ENCODE data around the gene RAB4B.
"Not testable (repeated sequence)": the region's sequence is repeated elsewhere in the genome, so short reads cannot be mapped to it uniquely, and the experiment has no call there.

The RAB4B gene

DNA sequence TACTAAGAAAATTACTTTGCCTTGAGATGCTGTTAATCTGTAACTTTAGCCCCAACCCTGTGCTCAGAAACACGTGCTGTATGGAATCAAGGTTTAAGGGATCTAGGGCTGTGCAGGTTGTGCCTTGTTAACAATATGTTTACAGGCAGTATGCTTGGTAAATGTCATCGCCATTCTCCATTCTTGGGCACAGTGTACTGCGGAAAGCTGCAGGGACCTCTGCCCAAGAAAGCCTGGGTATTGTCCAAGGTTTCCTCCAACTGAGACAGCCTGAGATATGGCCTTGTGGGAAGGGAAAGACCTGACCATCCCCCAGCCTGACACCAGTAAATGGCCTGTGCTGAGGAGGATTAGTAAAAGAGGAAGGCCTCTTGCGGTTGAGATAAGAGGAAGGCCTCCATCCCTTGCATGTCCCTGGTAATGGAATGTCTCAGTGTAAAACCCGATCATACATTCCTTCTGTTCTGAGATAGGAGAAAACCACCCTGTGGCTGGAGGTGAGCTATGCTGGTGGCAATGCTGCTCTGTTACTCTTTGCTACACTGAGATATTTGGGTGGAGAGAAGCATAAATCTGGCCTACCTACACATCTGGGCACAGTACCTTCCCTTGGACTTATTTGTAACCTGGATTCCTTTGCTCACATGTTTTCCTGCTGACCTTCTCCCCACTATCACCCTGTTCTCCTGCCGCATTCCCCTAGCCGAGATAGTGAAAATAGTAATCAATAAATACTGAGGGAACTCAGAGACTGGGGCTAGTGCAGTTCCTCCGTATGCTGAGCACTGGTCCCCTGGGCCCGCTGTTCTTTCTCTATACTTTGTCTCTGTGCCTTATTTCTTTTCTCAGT lies 44.9 kb downstream of the RAB4B start:
- not testable (repeated sequence) for DNase-seq (ENCODE audit: low read depth in 2 of 2)

DNA sequence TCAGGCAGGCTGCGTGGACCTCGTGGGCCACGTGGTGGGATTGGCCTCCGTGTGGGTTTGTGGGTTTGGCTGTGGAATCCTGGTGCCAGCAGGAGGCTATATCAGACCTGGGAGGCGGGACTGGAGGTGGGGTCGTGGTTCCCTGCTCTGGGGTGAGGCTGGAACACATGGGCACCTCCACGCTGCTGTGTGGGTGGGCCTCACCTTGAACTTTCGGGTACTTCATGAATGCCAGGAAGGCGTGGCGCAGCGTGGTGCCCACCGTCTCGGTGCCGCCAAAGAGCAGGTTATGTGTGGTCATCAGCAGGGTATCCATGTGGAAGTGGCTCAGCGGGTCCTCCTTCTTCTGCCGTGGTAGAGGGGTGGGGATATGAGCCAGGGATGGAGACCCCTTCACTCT lies 46.9 kb downstream of the RAB4B start:
- not testable (repeated sequence) for DNase-seq (ENCODE audit: low read depth in 2 of 2)

- not testable (repeated sequence) for DNase-seq (ENCODE audit: low read depth in 2 of 2)
These were observed 47.5 kb downstream of the RAB4B start for GRCh38 chr19:40825460-40826095.

- DNase-seq (ENCODE audit: low read depth in 2 of 2): not testable (repeated sequence)
These were observed 48.3 kb downstream of the RAB4B start for GRCh38 chr19:40826312-40826698.

GRCh38 chr19:40826699-40827385 lies 48.8 kb downstream of the RAB4B start:
- DNase-seq (ENCODE audit: low read depth in 2 of 2): not testable (repeated sequence)

- no peak for DNase-seq (ENCODE audit: low read depth in 2 of 2)
These were observed 49.6 kb downstream of the RAB4B start for GRCh38 chr19:40827386-40828247.

DNA sequence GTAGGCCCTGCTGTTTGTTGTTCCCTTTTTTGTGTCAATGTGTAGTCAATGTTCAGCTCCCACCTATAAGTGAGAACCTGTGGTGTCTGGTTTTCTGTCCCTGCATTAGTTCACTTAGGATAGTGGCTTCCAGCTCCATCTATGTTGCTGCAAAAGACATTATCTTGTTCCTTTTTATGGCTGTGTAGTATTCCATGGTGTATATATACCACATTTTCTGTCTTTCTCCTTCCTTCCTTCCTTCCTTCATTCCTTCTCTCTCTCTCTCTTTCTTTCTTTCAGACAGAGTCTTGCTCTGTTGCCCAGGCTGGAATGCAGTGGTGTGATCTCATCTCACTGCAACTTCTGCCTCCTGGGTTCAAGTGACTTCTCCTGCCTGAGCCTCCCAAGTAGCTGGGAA lies 51.2 kb downstream of the RAB4B start:
- DNase-seq (ENCODE audit: low read depth in 2 of 2): no peak

DNA sequence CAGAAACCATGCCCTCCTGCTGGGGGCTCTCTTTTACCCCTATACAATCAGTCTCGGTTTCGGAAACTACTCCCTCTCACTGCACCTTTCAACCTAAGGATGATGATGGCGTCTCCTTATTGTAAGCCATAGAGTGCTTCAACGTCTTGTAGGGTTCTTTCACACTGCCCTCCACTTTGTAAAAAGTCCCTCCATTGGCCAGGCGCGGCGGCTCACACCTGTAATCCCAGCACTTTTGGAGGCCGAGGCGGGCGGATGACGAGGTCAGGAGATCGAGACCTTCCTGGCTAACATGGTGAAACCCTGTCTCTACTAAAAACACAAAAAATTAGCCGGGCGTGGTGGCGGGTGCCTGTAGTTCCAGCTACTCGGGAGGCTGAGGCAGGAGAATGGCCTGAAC lies 52.7 kb downstream of the RAB4B start:
- DNase-seq (ENCODE audit: low read depth in 2 of 2): not testable (repeated sequence)

DNA sequence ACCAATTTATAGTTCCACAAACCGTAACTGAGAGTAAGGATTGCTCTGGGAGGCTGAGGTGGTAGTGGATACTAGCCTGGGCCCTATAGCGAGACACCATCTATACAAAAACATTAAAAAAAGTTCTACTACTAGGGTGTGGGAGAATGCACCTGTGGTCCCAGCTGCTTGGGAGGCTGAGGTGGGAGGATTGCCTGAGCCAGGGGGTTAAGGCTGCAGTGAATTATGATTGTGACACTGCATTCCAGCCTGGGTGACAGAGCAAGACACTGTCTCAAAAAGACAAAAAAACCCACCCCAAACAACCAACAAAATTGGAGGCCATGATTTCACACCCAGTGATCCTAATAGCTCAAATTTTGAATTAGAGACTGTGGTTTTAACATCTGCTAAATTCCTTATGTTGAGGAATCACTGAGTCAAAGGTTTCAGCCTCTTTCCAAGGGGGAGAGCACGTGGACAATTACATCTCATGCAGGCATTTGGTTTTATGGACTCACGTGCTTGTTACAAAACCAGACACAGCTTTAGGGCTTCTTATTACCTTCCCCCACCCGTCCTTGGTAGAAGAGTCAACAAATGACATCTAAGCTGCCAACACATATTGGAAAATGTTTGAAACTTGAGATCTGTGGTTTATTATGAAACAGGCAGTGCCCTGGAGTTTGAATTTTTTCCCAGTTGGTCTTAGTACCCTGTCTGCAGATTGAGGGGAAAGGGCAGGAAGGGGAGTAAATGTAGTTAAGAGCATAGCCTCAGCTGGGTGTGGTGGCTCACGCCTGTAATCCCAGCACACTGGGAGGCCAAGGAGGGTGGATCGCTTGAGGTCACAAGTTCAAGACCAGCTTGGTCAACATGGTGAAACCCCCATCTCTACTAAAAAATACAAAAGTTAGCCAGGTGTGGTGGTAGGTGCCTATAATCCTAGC lies 53.7 kb downstream of the RAB4B start:
- no peak for DNase-seq (ENCODE audit: low read depth in 2 of 2)

DNA sequence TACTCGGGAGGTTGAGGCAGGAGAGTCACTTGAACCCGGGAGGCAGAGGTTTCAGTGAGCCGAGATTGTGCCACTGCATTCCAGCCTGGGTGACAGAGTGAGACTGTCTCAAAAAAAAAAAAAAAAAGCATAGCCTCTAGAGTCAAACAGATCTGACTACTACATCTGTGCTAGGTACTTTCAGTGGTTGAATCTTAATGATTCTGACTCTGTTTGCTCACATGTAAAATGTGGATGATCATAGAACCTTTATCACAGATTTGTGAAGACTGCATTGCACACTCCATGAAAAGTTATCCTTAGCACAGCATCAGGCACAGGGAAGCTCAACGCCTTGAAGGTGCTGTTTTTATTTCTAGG lies 54.4 kb downstream of the RAB4B start:
- not testable (repeated sequence) for DNase-seq (ENCODE audit: low read depth in 2 of 2)

- DNase-seq (ENCODE audit: low read depth in 2 of 2): not testable (repeated sequence)
These were observed 55.9 kb downstream of the RAB4B start for GRCh38 chr19:40833728-40834533.

DNA sequence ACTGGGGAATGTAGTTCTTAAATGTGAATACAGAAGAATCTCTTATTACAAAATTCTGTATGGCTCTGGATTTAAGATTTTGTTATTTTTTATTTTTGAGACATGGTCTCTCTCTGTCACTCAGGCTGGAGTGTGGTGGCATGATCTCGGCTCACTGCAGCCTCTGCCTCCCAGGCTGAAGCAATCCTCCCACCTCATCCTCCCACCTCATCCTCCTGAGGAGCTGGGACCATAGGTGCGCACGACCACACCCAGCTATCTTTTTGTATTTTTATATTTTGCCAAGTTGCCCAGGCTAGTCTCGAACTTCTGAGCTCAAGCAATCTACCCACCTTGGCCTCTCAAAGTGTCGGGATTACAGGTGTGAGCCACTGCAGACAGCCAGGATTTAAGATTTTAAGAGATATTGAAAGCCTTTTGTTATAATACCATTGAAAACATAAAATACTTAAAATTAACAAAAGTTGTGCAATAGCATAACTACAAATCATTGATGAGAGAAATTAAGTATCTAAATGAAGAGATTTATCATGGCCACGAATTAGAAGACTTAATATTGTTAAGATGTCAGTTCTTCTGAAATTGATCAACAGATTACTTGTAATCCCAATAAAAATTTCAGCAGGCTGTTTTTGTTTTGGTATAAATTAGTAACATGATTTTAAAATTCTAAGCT lies 58.8 kb downstream of the RAB4B start:
- no peak for DNase-seq (ENCODE audit: low read depth in 2 of 2)

DNA sequence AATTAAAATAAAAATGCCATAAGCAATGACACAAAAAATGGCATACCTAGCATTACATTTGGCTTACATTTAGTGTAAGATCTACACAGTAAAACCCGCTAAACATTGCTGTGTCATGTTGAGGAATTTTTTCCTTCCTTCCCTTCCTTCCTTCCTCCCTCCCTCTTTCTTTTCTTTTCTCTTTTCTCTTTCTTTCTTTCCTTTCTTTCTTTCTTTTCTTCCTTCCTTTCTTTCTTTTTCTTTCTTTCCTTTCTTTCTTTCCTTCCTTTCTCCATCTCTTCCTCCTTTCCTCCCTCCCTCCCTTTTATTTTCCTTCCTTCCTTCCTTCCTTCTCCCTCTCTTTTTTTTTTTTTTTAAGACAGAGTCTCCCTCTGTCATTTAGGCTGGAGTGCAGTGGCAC lies 60.4 kb downstream of the RAB4B start:
- not testable (repeated sequence) for DNase-seq (ENCODE audit: low read depth in 2 of 2)

- not testable (repeated sequence) for DNase-seq (ENCODE audit: low read depth in 2 of 2)
These were observed 64.0 kb downstream of the RAB4B start for GRCh38 chr19:40842012-40842411.

GRCh38 chr19:40842997-40843652 lies 65.1 kb downstream of the RAB4B start:
- not testable (repeated sequence) for DNase-seq (ENCODE audit: low read depth in 2 of 2)

GRCh38 chr19:40843653-40844052 lies 65.6 kb downstream of the RAB4B start:
- peak; percentile 55 to 65 for DNase-seq (ENCODE audit: low read depth in 2 of 2)
